Measurements from ENCODE around the gene CBR3. TPM values are rescaled to one million over a fixed set of nuclear protein-coding genes. Genes with fewer than 3 reads are reported as not detected.

The CBR3 gene
- total and polyA plus RNA-seq, 4 experiments from 2014 or later = 9.2 to 24.9 (median 12.5) TPM

GRCh38 chr21:36149788-36150711, 15.2 kb downstream of the CBR3 start:
- POLR2A ChIA-PET (ENCODE audit: partially characterized antibody) = interaction anchor here (0.8 to 2.4 kb wide), 7 partner anchors 11 to 180 kb away, joined by 3 to 14 read pairs (median 5); partner anchors contain the start of gene MORC3

GRCh38 chr21:36155603-36156338, 20.9 kb downstream of the CBR3 start:
- ChIA-PET POLR2A (ENCODE audit: partially characterized antibody) (interaction anchor here (0.6 to 2.8 kb wide), 8 partner anchors 10 to 165 kb away, joined by 4 to 28 read pairs (median 7); partner anchors contain the start of genes CBR3 and MORC3), CTCF (ENCODE audit: partially characterized antibody) (interaction anchor here (0.6 to 7.6 kb wide), 6 partner anchors 15 to 771 kb away, joined by 3 to 133 read pairs (median 8); no protein-coding TSS in a partner anchor)
- Mint-ChIP-seq H3K27me3 (no peaks in the 10 kb centered on the region), H3K4me1 (peaks cover 23 to 63% (median 37%) of the 10 kb centered on the region in 4 donors), H3K27ac (peak overlapping the region; percentile 50 to 87 (median 74)), H3K9me3 (no peaks in the 10 kb centered on the region), H3K36me3 (peaks cover 0 to 6% of the 10 kb centered on the region in 2 donors), H3K4me3 (peak overlapping the region; percentile 79 to 92 (median 86))
- H3K36me3 ChIP-seq (ENCODE audit: insufficient read depth, low read length) = no peaks in the 10 kb centered on the region
- H3K4me1 ChIP-seq (ENCODE audit: insufficient read depth, low read length) = peaks cover 31% of the 10 kb centered on the region
- H3K9me3 ChIP-seq (ENCODE audit: control insufficient read depth in 1 of 2, low read length in 2 of 2) = no peaks in the 10 kb centered on the region
- intact Hi-C loops (cut with micrococcal nuclease) = loop anchor here (1.0 to 10.0 kb wide), 10 partner anchors 14 to 1209 kb away; partner anchors contain the start of genes CBR3, CHAF1B, DYRK1A and MORC3
- H3K4me3 ChIP-seq (ENCODE audit: low read length in 2 of 2) = peak overlapping the region; percentile 63 to 70
- peak in 4 of 5 donors; percentile 15 to 58 (median 20) for DNase-seq
- H3K27me3 ChIP-seq (ENCODE audit: insufficient read depth, low read length) = no peaks in the 10 kb centered on the region
- peak overlapping the region; percentile 64 for H3K27ac ChIP-seq (ENCODE audit: low read depth, low read length)

More at GRCh38 chr21:36149788-36150711, 15.2 kb downstream of the CBR3 start:
- Histone ChIP-seq H3K36me3 (ENCODE audit: insufficient read depth, low read length) (no peaks in the 10 kb centered on the region), H3K9me3 (ENCODE audit: control insufficient read depth in 1 of 2, low read length in 2 of 2) (no peaks in the 10 kb centered on the region), H3K27me3 (ENCODE audit: insufficient read depth, low read length) (no peaks in the 10 kb centered on the region), H3K4me3 (ENCODE audit: low read length in 2 of 2) (no peak overlapping the region), H3K27ac (ENCODE audit: low read depth, low read length) (no peak overlapping the region), H3K4me1 (ENCODE audit: insufficient read depth, low read length) (peaks cover 44% of the 10 kb centered on the region)
- no peak for DNase-seq
- CTCF ChIA-PET (ENCODE audit: partially characterized antibody) = interaction anchor here (1.2 to 7.6 kb wide), 10 partner anchors 9 to 184 kb away, joined by 3 to 133 read pairs (median 6); partner anchors contain the start of gene MORC3
- Mint-ChIP-seq H3K27ac (peak overlapping the region; percentile 76 to 95 (median 91)), H3K9me3 (no peaks in the 10 kb centered on the region), H3K4me1 (peaks cover 29 to 63% (median 46%) of the 10 kb centered on the region in 4 donors), H3K27me3 (no peaks in the 10 kb centered on the region), H3K36me3 (peaks cover 5% of the 10 kb centered on the region in 2 donors), H3K4me3 (peak overlapping the region in 7 of 8 donors; percentile 54 to 77 (median 65))
- intact Hi-C loops (cut with micrococcal nuclease) = loop anchor here (10.0 kb wide), 2 partner anchors 855 to 1215 kb away; partner anchors contain the start of genes DYRK1A and RIPPLY3

GRCh38 chr21:36156339-36156814, 21.5 kb downstream of the CBR3 start:
- CTCF ChIA-PET (ENCODE audit: partially characterized antibody) = interaction anchor here (0.6 to 7.6 kb wide), 5 partner anchors 16 to 770 kb away, joined by 3 to 133 read pairs (median 11); no protein-coding TSS in a partner anchor
- peak overlapping the region; percentile 79 to 92 (median 86) for H3K4me3 Mint-ChIP-seq
- H3K27ac Mint-ChIP-seq = peak overlapping the region; percentile 36 to 87 (median 60)
- intact Hi-C loops (cut with micrococcal nuclease) = loop anchor here (1.0 to 10.0 kb wide), 10 partner anchors 15 to 1208 kb away; partner anchors contain the start of genes CBR3, CHAF1B, DYRK1A and MORC3
- H3K9me3 Mint-ChIP-seq = no peaks in the 10 kb centered on the region
- DNase-seq = peak; percentile 99 to 100 (median 100)
- peaks cover 26% of the 10 kb centered on the region for H3K4me1 ChIP-seq (ENCODE audit: insufficient read depth, low read length)
- H3K36me3 Mint-ChIP-seq = peaks cover 0 to 8% of the 10 kb centered on the region in 2 donors
- no peaks in the 10 kb centered on the region for H3K27me3 ChIP-seq (ENCODE audit: insufficient read depth, low read length)
- peaks cover 23 to 57% (median 34%) of the 10 kb centered on the region in 4 donors for H3K4me1 Mint-ChIP-seq
- no peaks in the 10 kb centered on the region for H3K36me3 ChIP-seq (ENCODE audit: insufficient read depth, low read length)
- peak overlapping the region; percentile 63 to 70 for H3K4me3 ChIP-seq (ENCODE audit: low read length in 2 of 2)
- peak overlapping the region; percentile 64 for H3K27ac ChIP-seq (ENCODE audit: low read depth, low read length)
- H3K27me3 Mint-ChIP-seq = no peaks in the 10 kb centered on the region
- H3K9me3 ChIP-seq (ENCODE audit: control insufficient read depth in 1 of 2, low read length in 2 of 2) = no peaks in the 10 kb centered on the region
- POLR2A ChIA-PET (ENCODE audit: partially characterized antibody) = interaction anchor here (0.6 to 2.8 kb wide), 8 partner anchors 11 to 165 kb away, joined by 4 to 28 read pairs (median 7); partner anchors contain the start of genes CBR3 and MORC3

DNA sequence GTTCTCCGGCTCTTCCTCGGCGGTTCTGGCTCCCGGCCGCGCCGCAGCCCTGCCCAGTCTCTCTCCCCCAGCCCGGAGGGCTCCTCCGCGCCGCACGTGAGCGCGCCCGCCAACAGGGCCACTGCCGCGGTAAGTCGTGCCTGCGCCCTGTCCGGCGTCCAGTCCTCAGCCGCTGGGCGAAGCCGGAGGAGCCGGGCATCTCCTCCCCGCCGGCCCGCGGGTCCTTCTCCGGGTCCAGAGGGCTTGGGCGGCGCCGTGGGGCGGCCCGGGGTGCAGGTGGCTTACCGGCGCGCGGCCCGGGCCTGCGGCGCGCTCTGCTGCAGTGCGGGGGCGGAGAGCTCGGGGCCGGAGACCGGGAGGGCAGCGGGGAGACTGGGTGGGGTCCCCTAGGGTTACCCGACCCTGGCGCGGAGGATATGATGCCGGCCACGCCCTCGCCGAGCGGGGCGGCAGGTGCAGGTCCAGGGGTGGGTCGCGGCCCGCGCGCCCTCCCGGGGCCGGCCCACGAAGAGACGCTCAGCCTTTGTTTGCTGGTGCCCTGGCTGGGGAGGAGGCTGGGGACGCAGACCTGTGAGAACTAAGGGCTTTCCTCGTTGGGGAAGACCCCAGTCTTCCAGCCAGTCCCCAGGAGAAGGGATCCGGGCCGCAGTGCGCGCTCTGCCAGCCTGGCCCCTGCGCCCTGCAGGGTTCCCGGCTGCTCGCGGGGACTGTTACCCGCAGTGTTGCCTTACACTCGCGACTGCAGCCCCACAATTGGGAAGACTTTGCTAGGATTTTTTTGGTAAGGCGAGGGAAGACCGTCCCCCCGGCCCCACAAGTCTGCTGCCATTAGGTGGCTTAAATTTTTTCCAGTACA, 22.2 kb downstream of the CBR3 start, which contains the start of gene DOP1B:
TSS of gene DOP1B (plus strand) at position 10 of the 856 bp plus-strand sequence. CDS start 7,910 bp downstream, outside the sequence.
- Histone ChIP-seq H3K4me1 (ENCODE audit: insufficient read depth, low read length) (peaks cover 26% of the 10 kb centered on the region), H3K4me3 (ENCODE audit: low read length in 2 of 2) (peak within 1 kb of the TSS; percentile 63 to 70), H3K36me3 (ENCODE audit: insufficient read depth, low read length) (no peaks in the 10 kb centered on the region), H3K27me3 (ENCODE audit: insufficient read depth, low read length) (no peaks in the 10 kb centered on the region), H3K27ac (ENCODE audit: low read depth, low read length) (peak within 1 kb of the TSS; percentile 64), H3K9me3 (ENCODE audit: control insufficient read depth in 1 of 2, low read length in 2 of 2) (no peaks in the 10 kb centered on the region)
- Mint-ChIP-seq H3K36me3 (peaks cover 4 to 11% of the 10 kb centered on the region in 2 donors), H3K27ac (peak within 1 kb of the TSS; percentile 65 to 87 (median 79)), H3K9me3 (no peaks in the 10 kb centered on the region), H3K4me1 (peaks cover 25 to 53% (median 32%) of the 10 kb centered on the region in 4 donors), H3K27me3 (no peaks in the 10 kb centered on the region), H3K4me3 (peak within 1 kb of the TSS; percentile 85 to 92 (median 86))
- ChIA-PET POLR2A (ENCODE audit: partially characterized antibody) (interaction anchor here (0.5 to 2.8 kb wide), 5 partner anchors 16 to 164 kb away, joined by 3 to 28 read pairs (median 9); partner anchors contain the start of genes MORC3 and SETD4), CTCF (ENCODE audit: partially characterized antibody) (no interaction called here)
- peak in 1 of 5 donors; percentile 60 for DNase-seq
- intact Hi-C loops (cut with micrococcal nuclease) = loop anchor here (1.0 to 10.0 kb wide), 10 partner anchors 16 to 1208 kb away; partner anchors contain the start of genes CBR3, CHAF1B, DYRK1A and MORC3

GRCh38 chr21:36159356-36159921, 24.6 kb downstream of the CBR3 start:
- Mint-ChIP-seq H3K4me3 (peak overlapping the region in 4 of 8 donors; percentile 14 to 55 (median 30)), H3K4me1 (peaks cover 29 to 48% (median 37%) of the 10 kb centered on the region in 4 donors), H3K27ac (peak overlapping the region in 2 of 7 donors; percentile 33 to 56), H3K27me3 (no peaks in the 10 kb centered on the region), H3K9me3 (no peaks in the 10 kb centered on the region), H3K36me3 (peaks cover 6 to 14% of the 10 kb centered on the region in 2 donors)
- H3K27ac ChIP-seq (ENCODE audit: low read depth, low read length) = no peak overlapping the region
- intact Hi-C loops (cut with micrococcal nuclease) = loop anchor here (10.0 kb wide), 1 partner anchor 1205 kb away; the partner anchor contains the start of gene DYRK1A
- no peaks in the 10 kb centered on the region for H3K36me3 ChIP-seq (ENCODE audit: insufficient read depth, low read length)
- H3K4me1 ChIP-seq (ENCODE audit: insufficient read depth, low read length) = peaks cover 21% of the 10 kb centered on the region
- H3K27me3 ChIP-seq (ENCODE audit: insufficient read depth, low read length) = no peaks in the 10 kb centered on the region
- DNase-seq = no peak
- ChIA-PET CTCF (ENCODE audit: partially characterized antibody) (interaction anchor here (0.8 to 2.9 kb wide), 2 partner anchors 8 to 14 kb away, joined by 3 to 10 read pairs; no protein-coding TSS in a partner anchor), POLR2A (ENCODE audit: partially characterized antibody) (interaction anchor here (1.7 kb wide), 1 partner anchor 14 kb away, joined by 7 read pairs; no protein-coding TSS in a partner anchor)
- no peaks in the 10 kb centered on the region for H3K9me3 ChIP-seq (ENCODE audit: control insufficient read depth in 1 of 2, low read length in 2 of 2)
- H3K4me3 ChIP-seq (ENCODE audit: low read length in 2 of 2) = no peak overlapping the region
